H1 (cell line): ENCODE results near the gene IFT20. TPM values are rescaled to one million over a fixed set of nuclear protein-coding genes. Genes with fewer than 3 reads are reported as not detected.

Experiments used
- BRCA1 ChIP-seq: IDR thresholded peaks from 2 replicates; pipeline ENCODE4 v1.6.1; 2012; ENCODE audit warnings: low read depth, low read length, improper control_type of control experiment
- E2F6 ChIP-seq: IDR thresholded peaks from 2 replicates; pipeline ENCODE4 v1.6.1; 2012; ENCODE audit warnings: inconsistent platforms
- GABPA ChIP-seq: IDR thresholded peaks from 2 replicates; pipeline ENCODE4 v1.6.1; 2011; ENCODE audit warnings: mild to moderate bottlenecking, low read length, moderate library complexity, borderline replicate concordance; ENCODE audit not compliant: insufficient read depth
- GTF2F1 ChIP-seq: IDR thresholded peaks from 2 replicates; pipeline ENCODE4 v1.6.1; 2012; ENCODE audit warnings: low read depth, low read length, improper control_type of control experiment, borderline replicate concordance
- HDAC2 ChIP-seq, 2 experiments: fragments of 300-600 bp in 1 of 2; sonication (generic) in 1 of 2; IDR thresholded peaks; 2 replicates each; pipeline ENCODE4 v1.6.1; 2011 to 2012; ENCODE audit warnings: low read depth in 2 of 2, low read length in 2 of 2, mild to moderate bottlenecking in 2 of 2, moderate library complexity in 2 of 2, borderline replicate concordance in 1 of 2, inconsistent platforms in 1 of 2
- KDM4A ChIP-seq: IDR thresholded peaks from one replicate; pipeline ENCODE4 v1.7.1; 2012; ENCODE audit warnings: low read depth, mild to moderate bottlenecking, moderate library complexity, low read length, inconsistent platforms; ENCODE audit not compliant: severe bottlenecking
- MAFK ChIP-seq: IDR thresholded peaks from 2 replicates; pipeline ENCODE4 v1.6.1; 2012; ENCODE audit warnings: low read depth, mild to moderate bottlenecking, improper control_type of control experiment, low read length
- NANOG ChIP-seq: IDR thresholded peaks from 2 replicates; pipeline ENCODE4 v1.6.1; 2011; ENCODE audit warnings: low read length, low read depth, mild to moderate bottlenecking, inconsistent platforms; ENCODE audit not compliant: insufficient read depth, poor library complexity, severe bottlenecking
- RAD21 ChIP-seq, 2 experiments: IDR thresholded peaks in 1 of 2; conservative IDR thresholded peaks in 1 of 2; 2 replicates each; pipeline ENCODE4 v1.6.1; 2011; ENCODE audit warnings: low read depth in 2 of 2, low read length in 2 of 2, improper control_type of control experiment in 1 of 2, inconsistent platforms in 1 of 2, mild to moderate bottlenecking in 1 of 2, moderate library complexity in 1 of 2
- RFX5 ChIP-seq: IDR thresholded peaks from 2 replicates; pipeline ENCODE4 v1.6.1; 2011; ENCODE audit warnings: low read depth, low read length, improper control_type of control experiment, borderline replicate concordance
- SAP30 ChIP-seq: fragments of 300-600 bp; sonication (generic); IDR thresholded peaks from 2 replicates; pipeline ENCODE4 v1.7.1; 2012; ENCODE audit warnings: low read length, moderate library complexity, mild to moderate bottlenecking, inconsistent platforms; ENCODE audit not compliant: insufficient read depth, insufficient replicate concordance
- SIN3A ChIP-seq, 2 experiments: IDR thresholded peaks in 1 of 2; conservative IDR thresholded peaks in 1 of 2; 2 replicates each; pipeline ENCODE4 v1.6.1; 2011 to 2012; ENCODE audit warnings: low read length in 2 of 2, improper control_type of control experiment in 1 of 2, low read depth in 1 of 2, mild to moderate bottlenecking in 1 of 2
- SP2 ChIP-seq: IDR thresholded peaks from 2 replicates; pipeline ENCODE4 v1.6.1; 2012; ENCODE audit warnings: mild to moderate bottlenecking, low read length, inconsistent platforms
- SP4 ChIP-seq: IDR thresholded peaks from 2 replicates; pipeline ENCODE4 v1.6.1; 2012; ENCODE audit warnings: low read length, inconsistent platforms
- SUZ12 ChIP-seq: fragments of 200-600 bp; sonication (generic); IDR thresholded peaks from 2 replicates; pipeline ENCODE4 v1.6.1; 2012; ENCODE audit warnings: mild to moderate bottlenecking, inconsistent platforms, low read length, moderate library complexity, mixed read lengths
- TAF7 ChIP-seq: optimal IDR thresholded peaks from 2 replicates; pipeline ENCODE3; 2011; ENCODE audit warnings: low read depth, mild to moderate bottlenecking, inconsistent platforms, low read length, moderate library complexity, borderline replicate concordance
- polyA plus RNA-seq, 7 experiments: library from polyadenylated mRNA; depleted of rRNA in 3 of 7; stranded (reverse) in 5 of 7; unstranded in 2 of 7; fragments of >200 nt in 5 of 7; fragments of 200-250 nt in 2 of 7; gene quantifications; 1 replicate in 5 of 7; 2 replicates in 1 of 7; 4 replicates in 1 of 7; pipeline versions ENCODE4 v1.2.1 to v1.2.3, GENCODE V29; 2011 to 2013; ENCODE audit warnings: missing spikeins in 2 of 7, mixed read lengths in 2 of 7
- total RNA-seq: library from RNA; stranded (reverse); fragmentation: NEBNext Ultra II Directional; extraction: Animal tissue kit (Norgen Biotek cat#: 25700); gene quantifications from 2 replicates; pipeline ENCODE4 v1.2.1, GENCODE V29; 2021
- TF ChIP-seq, protein P1 (sequence below), 3 experiments: IDR thresholded peaks; 1 replicate in 2 of 3; 2 replicates in 1 of 3; pipeline versions ENCODE4 v1.5.1 to v1.6.1; 2011; ENCODE audit warnings: low read length in 3 of 3, mild to moderate bottlenecking in 3 of 3, inconsistent platforms in 2 of 3, low read depth in 1 of 3, moderate library complexity in 1 of 3; ENCODE audit not compliant: insufficient read depth in 1 of 3; ENCODE audit errors: control extremely low read depth in 1 of 3

The IFT20 gene
- total and polyA plus RNA-seq, 2 of the 8 experiments (the other 6 are each of a cell fraction or from before 2014, with no cell fraction given): 9.0 to 21.0 TPM

- TF ChIP-seq RFX5 (no peak), SP2 (no peak), E2F6 (no peak), SP4 (no peak), SUZ12 (no peak), RAD21 (IDR thresholded peaks at IDR 0.05 in 1 of 2, conservative IDR thresholded peaks at IDR 0.05 in 1 of 2; ENCODE audit: low read depth in 2 of 2, low read length in 2 of 2) (no peak), NANOG (no peak), BRCA1 (no peak), GABPA (no peak), SAP30 (peak; percentile 32), SIN3A (conservative IDR thresholded peaks at IDR 0.05 in 1 of 2, IDR thresholded peaks at IDR 0.05 in 1 of 2; ENCODE audit: low read depth in 1 of 2, low read length in 2 of 2) (peak; percentile 48 to 72; a peak in 1 of 4 replicates), TAF7 (no peak), HDAC2 (IDR thresholded peaks at IDR 0.05; ENCODE audit: borderline replicate concordance in 1 of 2, low read depth in 2 of 2, low read length in 2 of 2) (no peak; a peak in 1 of 4 replicates), MAFK (no peak), KDM4A (peak; percentile 40), GTF2F1 (no peak)
- TF ChIP-seq, protein P1, sequence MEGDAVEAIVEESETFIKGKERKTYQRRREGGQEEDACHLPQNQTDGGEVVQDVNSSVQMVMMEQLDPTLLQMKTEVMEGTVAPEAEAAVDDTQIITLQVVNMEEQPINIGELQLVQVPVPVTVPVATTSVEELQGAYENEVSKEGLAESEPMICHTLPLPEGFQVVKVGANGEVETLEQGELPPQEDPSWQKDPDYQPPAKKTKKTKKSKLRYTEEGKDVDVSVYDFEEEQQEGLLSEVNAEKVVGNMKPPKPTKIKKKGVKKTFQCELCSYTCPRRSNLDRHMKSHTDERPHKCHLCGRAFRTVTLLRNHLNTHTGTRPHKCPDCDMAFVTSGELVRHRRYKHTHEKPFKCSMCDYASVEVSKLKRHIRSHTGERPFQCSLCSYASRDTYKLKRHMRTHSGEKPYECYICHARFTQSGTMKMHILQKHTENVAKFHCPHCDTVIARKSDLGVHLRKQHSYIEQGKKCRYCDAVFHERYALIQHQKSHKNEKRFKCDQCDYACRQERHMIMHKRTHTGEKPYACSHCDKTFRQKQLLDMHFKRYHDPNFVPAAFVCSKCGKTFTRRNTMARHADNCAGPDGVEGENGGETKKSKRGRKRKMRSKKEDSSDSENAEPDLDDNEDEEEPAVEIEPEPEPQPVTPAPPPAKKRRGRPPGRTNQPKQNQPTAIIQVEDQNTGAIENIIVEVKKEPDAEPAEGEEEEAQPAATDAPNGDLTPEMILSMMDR (IDR thresholded peaks at IDR 0.05; ENCODE audit: control extremely low read depth in 1 of 3, insufficient read depth in 1 of 3, low read depth in 1 of 3, low read length in 3 of 3): no peak
These were observed 943 bp upstream of the IFT20 start (continued) for GRCh38 chr17:28335959-28336871.
